ENCODE measurements around the gene IGF2BP3. TPM values are rescaled to one million over a fixed set of nuclear protein-coding genes. Genes with fewer than 3 reads are reported as not detected.

The IGF2BP3 gene
- total RNA-seq = 24.7 and 45.5 TPM in 2 replicates

GRCh38 chr7:23470330-23471105 is at the start of gene IGF2BP3:
TSS of gene IGF2BP3 (minus strand) at chr7:23470491. CDS start at chr7:23470110, 381 bp downstream.

GRCh38 chr7:23298885-23299769 is 171.2 kb downstream of the IGF2BP3 start, which contains the start of gene MALSU1:
TSS of gene MALSU1 (plus strand) at chr7:23299339. CDS start at chr7:23299353, 14 bp downstream.

Other genes starting within 250 kb of the IGF2BP3 start
- gene GPNMB, start 223.7 kb downstream of the IGF2BP3 start, total RNA-seq = 17.7 and 22.2 TPM in 2 replicates
- 48.8 and 57.8 TPM in 2 replicates for gene MALSU1, start 171.2 kb downstream of the IGF2BP3 start, total RNA-seq
- 14.6 and 16.2 TPM in 2 replicates for gene TRA2A, start 61.5 kb upstream of the IGF2BP3 start, total RNA-seq
- 6.0 and 7.5 TPM in 2 replicates for gene CCDC126, start 126.9 kb upstream of the IGF2BP3 start, total RNA-seq
- 0.18 and 0.97 TPM in 2 replicates for gene FAM221A, start 209.7 kb upstream of the IGF2BP3 start, total RNA-seq
- not detected in 2 replicates for gene STK31, start 239.7 kb upstream of the IGF2BP3 start, total RNA-seq